Measurements from ENCODE around the gene CHADL. TPM values are rescaled to one million over a fixed set of nuclear protein-coding genes. Genes with fewer than 3 reads are reported as not detected.

The CHADL gene
- total and polyA plus RNA-seq, 2 of the 4 experiments (the other 2 are of a cell fraction) = 0.18 to 0.53 TPM

DNA sequence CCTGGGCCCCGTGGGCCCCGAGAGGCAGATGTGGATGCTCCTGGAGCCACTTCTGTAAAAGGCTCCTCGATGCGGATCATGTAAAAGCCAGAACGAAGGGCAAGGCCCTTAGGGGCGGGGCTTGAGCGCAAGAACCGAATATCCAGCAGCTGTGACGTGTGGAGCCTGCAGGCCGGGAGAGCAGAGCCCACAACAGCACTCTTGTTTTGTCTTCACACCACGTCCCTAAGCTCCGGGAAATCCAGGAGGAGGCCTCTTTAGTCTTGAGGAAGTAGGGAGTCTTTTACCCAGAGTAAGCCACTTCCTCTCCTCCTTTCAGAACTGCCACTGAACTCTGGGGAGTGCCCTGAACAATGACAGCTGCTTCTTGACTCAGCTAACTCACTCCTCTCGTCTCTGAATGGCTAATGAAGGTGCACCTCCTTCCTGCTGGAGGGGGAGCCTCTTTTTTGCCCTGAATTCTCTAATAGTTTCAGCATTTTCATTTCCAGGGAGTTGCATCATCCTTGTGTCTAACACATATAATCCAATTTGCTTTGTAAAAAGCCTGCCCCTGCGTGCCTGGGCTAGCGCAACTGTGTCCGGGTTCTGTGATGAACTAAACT, 23.1 kb downstream of the CHADL start (continued):
- TF ChIP-seq SMC3 (IDR thresholded peaks at IDR 0.05; ENCODE audit: low read depth, low read length) = no peak

- Histone ChIP-seq H4K91ac (ENCODE audit: insufficient read depth, low read depth, low read length) (peak overlapping the region; percentile 94), H3K4me1 (ENCODE audit: control insufficient read depth, insufficient read depth, low read length) (peaks cover 18% of the 10 kb centered on the region), H3K4ac (ENCODE audit: low read depth, low read length) (peak overlapping the region; percentile 96), H3K27me3 (ENCODE audit: control insufficient read depth, insufficient read depth, low read length) (no peaks in the 10 kb centered on the region), H3K9me1 (ENCODE audit: insufficient read depth, low read length) (peaks cover 21% of the 10 kb centered on the region), H3K36me3 (ENCODE audit: control insufficient read depth, insufficient read depth, low read length) (peaks cover 21% of the 10 kb centered on the region), H2AK9ac (replicated peaks; ENCODE audit: low read depth, low read length, poor library complexity) (peak overlapping the region; percentile 79), H3K4me2 (ENCODE audit: low read depth, low read length) (peak overlapping the region; percentile 42), H3K79me1 (ENCODE audit: low read depth in 1 of 2, low read length in 2 of 2) (peaks cover 7 to 28% of the 10 kb centered on the region in 2 experiments; a peak in 2 of 4 replicates), H3K23ac (ENCODE audit: low read depth, low read length) (peak overlapping the region; percentile 34; the same call in 1 of the 2 replicates), H3K9ac (ENCODE audit: low read depth, low read length) (peak overlapping the region; percentile 47; the same call in 1 of the 2 replicates), H4K8ac (ENCODE audit: low read depth in 2 of 2, low read length in 2 of 2) (peak overlapping the region; percentile 34 to 91; a peak in 3 of 4 replicates), H2AFZ (replicated peaks; ENCODE audit: low read length, poor library complexity) (peak overlapping the region; percentile 88), H3K18ac (ENCODE audit: low read depth, low read length) (peak overlapping the region; percentile 25; the same call in 1 of the 2 replicates), H3K14ac (replicated peaks; ENCODE audit: low read depth, low read length) (peak overlapping the region; percentile 90), H3K4me3 (ENCODE audit: insufficient read depth, low read depth, low read length) (no peak overlapping the region), H2AK5ac (ENCODE audit: low read depth, low read length) (peak overlapping the region; percentile 10; the same call in 1 of the 2 replicates), H2BK20ac (ENCODE audit: low read depth, low read length) (no peak overlapping the region), H3K27ac (ENCODE audit: insufficient read depth, low read length) (peak overlapping the region; percentile 82), H4K5ac (ENCODE audit: low read depth, low read length) (no peak overlapping the region; the same call in 1 of the 2 replicates), H2BK120ac (ENCODE audit: low read depth, low read length) (peak overlapping the region; percentile 73), H2BK5ac (ENCODE audit: low read depth, low read length, poor library complexity, severe bottlenecking) (peak overlapping the region; percentile 22), H4K20me1 (ENCODE audit: insufficient read depth, low read length) (no peaks in the 10 kb centered on the region), H2BK15ac (ENCODE audit: low read depth, low read length) (0 out of 3 replicates have a peak overlapping the region, but pooled peaks have one; percentile 37), H3K56ac (ENCODE audit: extremely low read depth, insufficient read depth, low read length) (peak overlapping the region; percentile 73; the same call in 1 of the 2 replicates), H3K9me3 (ENCODE audit: control insufficient read depth, insufficient read depth, low read length) (no peaks in the 10 kb centered on the region)
- ChIA-PET POLR2A (ENCODE audit: unreplicated experiment) (no interaction called here), CTCF (no interaction called here)
- no TSS peak for BruUV-seq (replicated peaks)
- no peak for TF ChIP-seq CEBPB (IDR thresholded peaks at IDR 0.05; ENCODE audit: low read depth, low read length)
- TF ChIP-seq RAD21 (IDR thresholded peaks at IDR 0.05; ENCODE audit: low read length) = no peak
- TF ChIP-seq CTCF (conservative IDR thresholded peaks at IDR 0.05; ENCODE audit: low read depth, low read length) = no peak
- TF ChIP-seq BHLHE40 (IDR thresholded peaks at IDR 0.05; ENCODE audit: low read depth, low read length) = peak; percentile 73; the same call in 1 of the 2 replicates
- TF ChIP-seq MAFK (IDR thresholded peaks at IDR 0.05; ENCODE audit: low read depth, low read length) = no peak
- TF ChIP-seq CHD1 (IDR thresholded peaks at IDR 0.05; ENCODE audit: low read depth, low read length) = no peak
- no peak for TF ChIP-seq NFE2L2 (IDR thresholded peaks at IDR 0.05; ENCODE audit: low read depth, low read length)
- no peak for TF ChIP-seq MAZ (IDR thresholded peaks at IDR 0.05; ENCODE audit: borderline replicate concordance, low read depth, low read length)
- TF ChIP-seq POLR2A (IDR thresholded peaks at IDR 0.05; ENCODE audit: low read depth, low read length) = no peak
- TF ChIP-seq RFX5 (IDR thresholded peaks at IDR 0.05; ENCODE audit: low read depth, low read length) = no peak
- TF ChIP-seq USF2 (IDR thresholded peaks at IDR 0.05; ENCODE audit: low read depth, low read length) = peak; percentile 56; the same call in 1 of the 2 replicates
- TF ChIP-seq SMC3 (IDR thresholded peaks at IDR 0.05; ENCODE audit: low read depth, low read length) = no peak
- TF ChIP-seq FOS (IDR thresholded peaks at IDR 0.05; ENCODE audit: low read depth, low read length) = no peak
- no peak for TF ChIP-seq MXI1 (IDR thresholded peaks at IDR 0.05; ENCODE audit: borderline replicate concordance, low read depth, low read length)
- 59% methylated on average over 4 of the region's 13 CpGs; no CpG with 5 or more reads in 1 of the 2 experiments for WGBS, 2 experiments (ENCODE audit: extremely low coverage in 2 of 2, insufficient read length in 1 of 2)
- DNase-seq = peak; percentile 72
- peak; percentile 56 for ATAC-seq (ENCODE audit: low read depth)
- dilution Hi-C loops (cut with HindIII; ENCODE audit: low sequenced_read_pairs, unreplicated experiment) (no loop called here), intact Hi-C loops (cut with micrococcal nuclease) (no loop called here), in situ Hi-C loops (cut with MboI; ENCODE audit: low sequenced_read_pairs) (no loop called here)
Observed at GRCh38 chr22:41216984-41217383, 23.7 kb downstream of the CHADL start.

All from IMR-90 (cell line).